Lower lobe of right lung (tissue), 2 donors: ENCODE results near the gene WSCD2. TPM values are rescaled to one million over a fixed set of nuclear protein-coding genes. Genes with fewer than 3 reads are reported as not detected.

Source experiments
- ATAC-seq, 2 donors: fragments of 200-7000 bp; cut with Tn5 transposase; one replicate each; pipeline ENCODE4 v1.9.1; 2020 to 2022; ENCODE audit warnings: mild to moderate bottlenecking in 2 of 2, moderate library complexity in 2 of 2
- DNase-seq: peaks from one replicate; pipeline ENCODE4 v3.0.0-alpha.2; 2020
- H3K27ac ChIP-seq: fragments of 200-600 bp; one replicate; pipeline ENCODE4 v1.8.0; 2022
- H3K27me3 ChIP-seq: fragments of 200-600 bp; one replicate; pipeline ENCODE4 v1.8.0; 2022; ENCODE audit warnings: low read depth
- H3K36me3 ChIP-seq: fragments of 200-600 bp; one replicate; pipeline ENCODE4 v1.8.0; 2022; ENCODE audit warnings: mild to moderate bottlenecking
- H3K4me1 ChIP-seq: fragments of 200-600 bp; one replicate; pipeline ENCODE4 v1.8.0; 2022
- H3K4me3 ChIP-seq: fragments of 200-600 bp; one replicate; pipeline ENCODE4 v1.8.0; 2022; ENCODE audit warnings: mild to moderate bottlenecking
- H3K9me3 ChIP-seq: fragments of 200-600 bp; one replicate; pipeline ENCODE4 v1.8.0; 2022
- CTCF ChIP-seq: fragments of 200-600 bp; IDR thresholded peaks from one replicate; pipeline ENCODE4 v1.8.0; 2022; ENCODE audit warnings: antibody characterized with exemption, mild to moderate bottlenecking
- intact Hi-C: fragments of 100-400 bp; cut with DNase I; formaldehyde crosslinking; loops from one replicate; pipeline ENCODE4 v1.11.0; 2022
- total RNA-seq: library from RNA; stranded (reverse); fragmentation: NEBNext Ultra II Directional; extraction: Animal tissue kit (Norgen Biotek cat#: 25700); gene quantifications from one replicate; pipeline ENCODE4 v1.2.1, GENCODE V29; 2021
- donor health status: DM: no; HTN: yes; CAD: no; lungs with severe emphysema.

Gene WSCD2
- total RNA-seq, 1 donor from 2014 or later, result 0.89 TPM

DNA sequence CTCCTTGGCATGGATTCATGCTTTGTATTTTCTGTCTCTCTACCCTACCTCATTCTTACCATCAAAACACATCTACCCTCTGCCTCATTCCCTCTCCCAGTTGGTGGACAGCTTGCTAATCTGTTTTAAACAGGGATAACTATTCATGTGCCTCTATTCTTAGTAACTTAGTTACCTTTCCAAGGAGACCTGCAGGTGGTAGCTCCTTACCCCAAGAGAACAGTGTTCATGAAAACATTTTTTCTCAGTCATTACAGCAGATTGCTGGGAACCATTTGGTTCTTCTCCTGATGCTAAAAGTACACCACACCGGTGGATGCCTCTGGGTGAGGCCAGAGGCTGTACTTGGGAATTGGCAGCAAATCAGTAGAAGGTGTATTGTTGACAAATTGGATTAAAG, 137.0 kb downstream of the WSCD2 start:
- intact Hi-C loops, result no loop called here
- DNase-seq, result no peak
- no peak for TF ChIP-seq CTCF
- Histone ChIP-seq H3K27me3 (no peaks in the 10 kb centered on the region), H3K4me3 (no peak overlapping the region), H3K27ac (no peak overlapping the region), H3K9me3 (peaks cover 6% of the 10 kb centered on the region), H3K36me3 (no peaks in the 10 kb centered on the region), H3K4me1 (peaks cover 9% of the 10 kb centered on the region)
- ATAC-seq, result no peak

- Histone ChIP-seq H3K27ac (no peak overlapping the region), H3K4me3 (no peak overlapping the region), H3K36me3 (no peaks in the 10 kb centered on the region), H3K9me3 (no peaks in the 10 kb centered on the region), H3K27me3 (no peaks in the 10 kb centered on the region), H3K4me1 (peaks cover 9% of the 10 kb centered on the region)
- no peak for ATAC-seq
- DNase-seq, result no peak
- intact Hi-C loops, result no loop called here
- TF ChIP-seq CTCF, result no peak
Measured at GRCh38 chr12:108267450-108267849, 138.4 kb downstream of the WSCD2 start.

- peaks cover 9% of the 10 kb centered on the region for H3K4me1 ChIP-seq
- H3K36me3 ChIP-seq, result no peaks in the 10 kb centered on the region
- no peaks in the 10 kb centered on the region for H3K27me3 ChIP-seq
- intact Hi-C loops, result no loop called here
- no peak overlapping the region for H3K4me3 ChIP-seq
- no peaks in the 10 kb centered on the region for H3K9me3 ChIP-seq
- TF ChIP-seq CTCF, result no peak
- DNase-seq, result no peak
- no peak for ATAC-seq
- no peak overlapping the region for H3K27ac ChIP-seq
Measured at GRCh38 chr12:108268397-108268796, 139.3 kb downstream of the WSCD2 start.

DNA sequence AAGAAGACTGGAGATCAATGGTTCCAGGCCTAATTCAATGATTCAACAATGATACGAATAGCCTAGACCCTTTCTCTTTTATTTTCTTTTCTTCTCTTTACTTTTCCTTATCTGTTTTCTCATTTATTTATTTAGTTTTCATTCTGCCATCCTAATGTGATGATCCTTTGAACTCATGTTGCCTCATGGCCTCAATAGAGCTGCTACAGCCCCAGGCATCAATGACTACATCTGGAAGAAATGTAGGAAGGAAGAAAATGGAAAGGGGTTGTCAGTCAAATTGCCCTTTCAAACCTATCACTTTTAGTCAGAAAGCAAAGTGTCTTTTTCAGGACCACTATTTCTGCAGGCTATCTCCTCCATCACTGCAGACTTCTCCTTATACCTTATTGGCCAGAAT, 140.1 kb downstream of the WSCD2 start:
- no peaks in the 10 kb centered on the region for H3K27me3 ChIP-seq
- peaks cover 9% of the 10 kb centered on the region for H3K4me1 ChIP-seq
- ATAC-seq, result no peak

GRCh38 chr12:108270035-108270848, 141.2 kb downstream of the WSCD2 start:
- no peak for TF ChIP-seq CTCF

More for the DNA sequence above, 140.1 kb downstream of the WSCD2 start:
- no peaks in the 10 kb centered on the region for H3K36me3 ChIP-seq
- H3K9me3 ChIP-seq, result no peaks in the 10 kb centered on the region
- DNase-seq, result no peak
- H3K27ac ChIP-seq, result no peak overlapping the region
- intact Hi-C loops, result no loop called here
- TF ChIP-seq CTCF, result no peak
- H3K4me3 ChIP-seq, result no peak overlapping the region

More at GRCh38 chr12:108270035-108270848, 141.2 kb downstream of the WSCD2 start:
- Histone ChIP-seq H3K4me1 (peaks cover 9% of the 10 kb centered on the region), H3K9me3 (no peaks in the 10 kb centered on the region), H3K36me3 (no peaks in the 10 kb centered on the region), H3K4me3 (no peak overlapping the region), H3K27ac (no peak overlapping the region), H3K27me3 (no peaks in the 10 kb centered on the region)
- ATAC-seq (no peak), DNase-seq (no peak)
- intact Hi-C loops, result no loop called here
